Loucy (cell line): ENCODE measurements around the gene NAT10.

Experiments
- H2AFZ ChIP-seq: fragments of 200-600 bp; sonication (generic); 2 replicates; pipeline ENCODE4 v1.6.0; 2016; ENCODE audit warnings: antibody characterized with exemption, mild to moderate bottlenecking, low read length, moderate library complexity
- H3F3A ChIP-seq: fragments of 200-600 bp; 2 replicates; pipeline ENCODE4 v1.6.0; 2016; ENCODE audit warnings: antibody characterized with exemption, low read depth, mild to moderate bottlenecking
- H3K27me3 ChIP-seq: fragments of 200-600 bp; sonication (generic); 2 replicates; pipeline ENCODE4 v1.6.1; 2014; ENCODE audit warnings: low read length, mild to moderate bottlenecking; ENCODE audit not compliant: insufficient read depth, poor library complexity, severe bottlenecking
- H3K36me3 ChIP-seq: fragments of 200-600 bp; sonication (generic); 2 replicates; pipeline ENCODE4 v1.6.1; 2016; ENCODE audit warnings: low read length; ENCODE audit not compliant: insufficient read depth
- H3K4me1 ChIP-seq: fragments of 200-600 bp; sonication (generic); 2 replicates; pipeline ENCODE4 v1.5.1; 2014; ENCODE audit warnings: low read length, mild to moderate bottlenecking; ENCODE audit not compliant: insufficient read depth, poor library complexity, severe bottlenecking
- H3K4me2 ChIP-seq: fragments of 200-600 bp; sonication (generic); 2 replicates; pipeline ENCODE4 v1.6.0; 2014; ENCODE audit warnings: antibody characterized with exemption, low read length, low read depth, mild to moderate bottlenecking; ENCODE audit not compliant: poor library complexity, severe bottlenecking
- H3K4me3 ChIP-seq: fragments of 200-600 bp; sonication (generic); 2 replicates; pipeline ENCODE4 v1.5.1; 2014; ENCODE audit warnings: low read length, mild to moderate bottlenecking, mixed read lengths; ENCODE audit not compliant: poor library complexity, severe bottlenecking
- H3K79me2 ChIP-seq: fragments of 200-600 bp; sonication (generic); 2 replicates; pipeline ENCODE4 v1.6.1; 2014; ENCODE audit warnings: low read length; ENCODE audit not compliant: insufficient read depth
- H3K9ac ChIP-seq: fragments of 200-600 bp; sonication (generic); 2 replicates; pipeline ENCODE4 v1.6.0; 2014; ENCODE audit warnings: mild to moderate bottlenecking, low read depth, low read length, moderate library complexity; ENCODE audit not compliant: poor library complexity, severe bottlenecking
- H3K9me2 ChIP-seq: fragments of 200-600 bp; sonication (generic); replicated peaks from 2 replicates; pipeline ENCODE4 v1.6.1; 2016; ENCODE audit warnings: low read depth, low read length, mixed read lengths
- H3K9me3 ChIP-seq: fragments of 200-600 bp; sonication (generic); 2 replicates; pipeline ENCODE4 v1.6.1; 2014; ENCODE audit warnings: mild to moderate bottlenecking, antibody characterized with exemption, low read length, low read depth; ENCODE audit not compliant: insufficient read depth
- H4K20me1 ChIP-seq: fragments of 200-600 bp; sonication (generic); 2 replicates; pipeline ENCODE4 v1.6.0; 2014; ENCODE audit warnings: antibody characterized with exemption, low read length, mild to moderate bottlenecking; ENCODE audit not compliant: insufficient read depth, poor library complexity, severe bottlenecking
- CTCF ChIP-seq: fragments of 200-600 bp; sonication (generic); conservative IDR thresholded peaks from 2 replicates; pipeline ENCODE4 v1.5.1; 2014; ENCODE audit warnings: mild to moderate bottlenecking, antibody characterized with exemption, low read length
- EZH2phosphoT487 ChIP-seq: fragments of 200-600 bp; IDR thresholded peaks from 2 replicates; pipeline ENCODE4 v1.6.1; 2018; ENCODE audit warnings: antibody characterized with exemption, mild to moderate bottlenecking, moderate library complexity, borderline replicate concordance

The NAT10 gene

GRCh38 chr11:34151166-34151565, 45.7 kb downstream of the NAT10 start:
- Histone ChIP-seq H3K4me2 (no peak overlapping the region), H3K36me3 (peaks cover 29% of the 10 kb centered on the region; the same call in 1 of the 2 replicates), H3K4me3 (no peak overlapping the region), H3K9me2 (no peaks in the 10 kb centered on the region), H3K9me3 (no peaks in the 10 kb centered on the region), H3K9ac (no peak overlapping the region), H4K20me1 (no peaks in the 10 kb centered on the region), H3K4me1 (no peaks in the 10 kb centered on the region), H3F3A (no peaks in the 10 kb centered on the region), H2AFZ (no peak overlapping the region), H3K27me3 (no peaks in the 10 kb centered on the region), H3K79me2 (no peaks in the 10 kb centered on the region)
- TF ChIP-seq EZH2phosphoT487 (no peak), CTCF (no peak)

GRCh38 chr11:34151916-34152845, 46.8 kb downstream of the NAT10 start:
- no peak for TF ChIP-seq EZH2phosphoT487
- TF ChIP-seq CTCF = no peak
- H3K9ac ChIP-seq = no peak overlapping the region
- no peaks in the 10 kb centered on the region for H3K4me1 ChIP-seq
- H3F3A ChIP-seq = no peaks in the 10 kb centered on the region
- H3K4me2 ChIP-seq = no peak overlapping the region
- no peak overlapping the region for H2AFZ ChIP-seq
- no peaks in the 10 kb centered on the region for H3K9me3 ChIP-seq
- H4K20me1 ChIP-seq = no peaks in the 10 kb centered on the region
- H3K79me2 ChIP-seq = no peaks in the 10 kb centered on the region
- H3K36me3 ChIP-seq = peaks cover 19% of the 10 kb centered on the region; the same call in 1 of the 2 replicates
- H3K4me3 ChIP-seq = no peak overlapping the region
- no peaks in the 10 kb centered on the region for H3K9me2 ChIP-seq
- no peaks in the 10 kb centered on the region for H3K27me3 ChIP-seq

- no peaks in the 10 kb centered on the region for H3F3A ChIP-seq
- H3K9ac ChIP-seq = no peak overlapping the region
- no peaks in the 10 kb centered on the region for H3K9me3 ChIP-seq
- no peaks in the 10 kb centered on the region for H3K4me1 ChIP-seq
- TF ChIP-seq CTCF (no peak), EZH2phosphoT487 (no peak)
- no peaks in the 10 kb centered on the region for H3K9me2 ChIP-seq
- H3K27me3 ChIP-seq = no peaks in the 10 kb centered on the region
- peaks cover under 1% of the 10 kb centered on the region; the same call in 1 of the 2 replicates for H3K36me3 ChIP-seq
- no peak overlapping the region for H2AFZ ChIP-seq
- H4K20me1 ChIP-seq = no peaks in the 10 kb centered on the region
- no peak overlapping the region for H3K4me3 ChIP-seq
- H3K79me2 ChIP-seq = no peaks in the 10 kb centered on the region
- no peak overlapping the region for H3K4me2 ChIP-seq
Observed at GRCh38 chr11:34154059-34154875, 48.8 kb downstream of the NAT10 start.
